GM19455 (cell line): Measurements from ENCODE around the gene ATG9B.
A peak's percentile ranks its signal among the peaks of the same experiment; 100 is the strongest.

Experiments used
- ATAC-seq: cut with Tn5 transposase; IDR thresholded peaks from one replicate; pipeline ENCODE4 v1.9.1; 2021; ENCODE audit not compliant: unreplicated experiment

ATG9B gene

GRCh38 chr7:150983893-150984368 is 40.4 kb downstream of the ATG9B start:
- no peak for ATAC-seq

- no peak for ATAC-seq
Measured at GRCh38 chr7:150982351-150982750, 41.9 kb downstream of the ATG9B start.

GRCh38 chr7:150981644-150982043 is 42.6 kb downstream of the ATG9B start:
- ATAC-seq, result no peak

GRCh38 chr7:150980663-150981062 is 43.6 kb downstream of the ATG9B start:
- no peak for ATAC-seq

- no peak for ATAC-seq
Measured at GRCh38 chr7:150979713-150980390, 44.4 kb downstream of the ATG9B start.

GRCh38 chr7:150978126-150978789 is 46.0 kb downstream of the ATG9B start, which contains the start of gene KCNH2:
Gene KCNH2, minus strand, starts transcription at chr7:150978321. Its CDS starts 408 bp downstream, at chr7:150977913.
- ATAC-seq, result no peak

GRCh38 chr7:150977382-150978125 is 46.7 kb downstream of the ATG9B start:
- ATAC-seq, result no peak

GRCh38 chr7:150976529-150977381 is 47.5 kb downstream of the ATG9B start:
- no peak for ATAC-seq

- ATAC-seq, result no peak
Measured at GRCh38 chr7:150975536-150976319, 48.6 kb downstream of the ATG9B start.

- peak; percentile 59 for ATAC-seq
Measured at GRCh38 chr7:150974468-150975391, 49.6 kb downstream of the ATG9B start.

- ATAC-seq, result no peak
Measured at GRCh38 chr7:150973571-150974451, 50.5 kb downstream of the ATG9B start.

- no peak for ATAC-seq
Measured at GRCh38 chr7:150972741-150973140, 51.6 kb downstream of the ATG9B start.

GRCh38 chr7:150972023-150972468 is 52.2 kb downstream of the ATG9B start:
- no peak for ATAC-seq

GRCh38 chr7:150971242-150972022 is 52.9 kb downstream of the ATG9B start:
- ATAC-seq, result no peak

GRCh38 chr7:150970424-150970823 is 53.9 kb downstream of the ATG9B start:
- no peak for ATAC-seq

GRCh38 chr7:150969475-150969874 is 54.8 kb downstream of the ATG9B start:
- ATAC-seq, result no peak

- ATAC-seq, result no peak
Measured at GRCh38 chr7:150968734-150969372, 55.4 kb downstream of the ATG9B start.
